ENCODE results near the gene SCAPER. TPM values are rescaled to one million over a fixed set of nuclear protein-coding genes. Genes with fewer than 3 reads are reported as not detected.

The SCAPER gene
- total and polyA plus RNA-seq, 10 of the 15 experiments (the other 5 are each of a cell fraction or from before 2014, with no cell fraction given), result 1.0 to 7.7 (median 3.9) TPM

GRCh38 chr15:76449455-76449854 lies 455.7 kb downstream of the SCAPER start:
- Histone ChIP-seq H3K27ac (ENCODE audit: control insufficient read depth, insufficient read depth) (no peak overlapping the region), H3K9ac (ENCODE audit: control insufficient read depth, insufficient read depth, low read length) (no peak overlapping the region), H4K20me1 (ENCODE audit: control insufficient read depth, insufficient read depth) (no peaks in the 10 kb centered on the region; the same call in 1 of the 2 replicates), H3K79me2 (ENCODE audit: control insufficient read depth, insufficient read depth, low read length) (no peaks in the 10 kb centered on the region), H2AFZ (ENCODE audit: control insufficient read depth, low read depth, low read length) (no peak overlapping the region), H3K36me3 (ENCODE audit: control insufficient read depth in 2 of 2, insufficient read depth in 2 of 2, low read length in 1 of 2) (no peaks in the 10 kb centered on the region), H3K4me1 (ENCODE audit: control insufficient read depth, insufficient read depth, low read length) (peaks cover 3% of the 10 kb centered on the region), H3K4me3 (no peak overlapping the region), H3K4me2 (ENCODE audit: control insufficient read depth, insufficient read depth) (no peak overlapping the region), H3K27me3 (replicated peaks in 1 of 2; ENCODE audit: control insufficient read depth in 2 of 2, insufficient read depth in 2 of 2, low read length in 1 of 2) (no peaks in the 10 kb centered on the region; a peak in 1 of 4 replicates), H3K9me3 (replicated peaks; ENCODE audit: control insufficient read depth, insufficient read depth, low read length) (no peaks in the 10 kb centered on the region; the same call in 2 of the 3 replicates)
- intact Hi-C loops (cut with micrococcal nuclease; ENCODE audit: unreplicated experiment) (no loop called here), in situ Hi-C loops (cut with MboI) (no loop called here)
- BruUV-seq (replicated peaks), result no TSS peak
- ATAC-seq (no peak), FAIRE-seq (no peak), DNase-seq (ENCODE audit: low read depth, low spot score) (no peak)
- ChIA-PET POLR2A (no interaction called here), SMC1A (ENCODE audit: uncharacterized antibody, unreplicated experiment) (interaction anchor here (0.6 kb wide), 1 partner anchor 68 kb away, joined by 3 read pairs; no protein-coding TSS in a partner anchor), RAD21 (ENCODE audit: unreplicated experiment) (no interaction called here), CTCF (no interaction called here)
- TF ChIP-seq NRF1 (conservative IDR thresholded peaks at IDR 0.05; ENCODE audit: low read depth, low read length), result no peak
- TF ChIP-seq CHD1 (IDR thresholded peaks at IDR 0.05; ENCODE audit: low read depth, low read length), result no peak
- no peak for TF ChIP-seq SUZ12 (IDR thresholded peaks at IDR 0.05; ENCODE audit: unreplicated experiment)
- TF ChIP-seq RFX5 (IDR thresholded peaks at IDR 0.05; ENCODE audit: low read depth, low read length), result no peak
- TF ChIP-seq RBBP5 (conservative IDR thresholded peaks at IDR 0.05), result no peak
- TF ChIP-seq CHD2 (IDR thresholded peaks at IDR 0.05; ENCODE audit: borderline replicate concordance, low read depth, low read length), result no peak
- TF ChIP-seq STAT3 (IDR thresholded peaks at IDR 0.05; ENCODE audit: low read depth, low read length), result no peak
- TF ChIP-seq KLF5 (IDR thresholded peaks at IDR 0.05; ENCODE audit: partially characterized antibody), result no peak
- 100% methylated on average over 1 of the region's 1 CpG for WGBS (ENCODE audit: insufficient coverage, insufficient replicate concordance, low lambda C conversion rate, missing lambda C conversion rate)

GRCh38 chr15:76448755-76449154 lies 456.4 kb downstream of the SCAPER start:
- intact Hi-C loops (cut with micrococcal nuclease; ENCODE audit: unreplicated experiment) (no loop called here), in situ Hi-C loops (cut with MboI) (no loop called here)
- Histone ChIP-seq H3K4me1 (ENCODE audit: control insufficient read depth, insufficient read depth, low read length) (peaks cover 3% of the 10 kb centered on the region), H3K4me3 (no peak overlapping the region), H3K27ac (ENCODE audit: control insufficient read depth, insufficient read depth) (no peak overlapping the region), H3K79me2 (ENCODE audit: control insufficient read depth, insufficient read depth, low read length) (no peaks in the 10 kb centered on the region), H3K27me3 (replicated peaks in 1 of 2; ENCODE audit: control insufficient read depth in 2 of 2, insufficient read depth in 2 of 2, low read length in 1 of 2) (no peaks in the 10 kb centered on the region; a peak in 1 of 4 replicates), H3K9ac (ENCODE audit: control insufficient read depth, insufficient read depth, low read length) (no peak overlapping the region), H3K36me3 (ENCODE audit: control insufficient read depth in 2 of 2, insufficient read depth in 2 of 2, low read length in 1 of 2) (no peaks in the 10 kb centered on the region), H4K20me1 (ENCODE audit: control insufficient read depth, insufficient read depth) (no peaks in the 10 kb centered on the region; the same call in 1 of the 2 replicates), H2AFZ (ENCODE audit: control insufficient read depth, low read depth, low read length) (no peak overlapping the region), H3K9me3 (replicated peaks; ENCODE audit: control insufficient read depth, insufficient read depth, low read length) (no peaks in the 10 kb centered on the region; the same call in 2 of the 3 replicates), H3K4me2 (ENCODE audit: control insufficient read depth, insufficient read depth) (no peak overlapping the region)
- ChIA-PET POLR2A (no interaction called here), SMC1A (ENCODE audit: uncharacterized antibody, unreplicated experiment) (interaction anchor here (0.6 kb wide), 1 partner anchor 67 kb away, joined by 3 read pairs; no protein-coding TSS in a partner anchor), CTCF (no interaction called here), RAD21 (ENCODE audit: unreplicated experiment) (no interaction called here)
- 40% methylated on average over 2 of the region's 2 CpGs for WGBS (ENCODE audit: insufficient coverage, insufficient replicate concordance, low lambda C conversion rate, missing lambda C conversion rate)
- FAIRE-seq (no peak), DNase-seq (ENCODE audit: low read depth, low spot score) (no peak), ATAC-seq (no peak)
- BruUV-seq (replicated peaks), result no TSS peak
- TF ChIP-seq RELA (IDR thresholded peaks at IDR 0.05; ENCODE audit: borderline replicate concordance, partially characterized antibody) (no peak), ELK1 (IDR thresholded peaks at IDR 0.05; ENCODE audit: low read depth, low read length) (no peak), EGR1 (IDR thresholded peaks at IDR 0.05; ENCODE audit: borderline replicate concordance in 1 of 2, low read depth in 2 of 2, low read length in 2 of 2) (no peak), KAT2A (conservative IDR thresholded peaks at IDR 0.05; ENCODE audit: control insufficient read depth, low read depth, low read length) (no peak), SP1 (IDR thresholded peaks at IDR 0.05; ENCODE audit: low read depth, low read length) (no peak), TCF7 (IDR thresholded peaks at IDR 0.05; ENCODE audit: borderline replicate concordance) (no peak), IKZF2 (IDR thresholded peaks at IDR 0.05) (no peak), POU2F2 (IDR thresholded peaks at IDR 0.05; ENCODE audit: borderline replicate concordance, low read depth, low read length) (no peak), EZH2 (IDR thresholded peaks at IDR 0.05; ENCODE audit: borderline replicate concordance, control insufficient read depth, low read depth, low read length) (no peak), ESRRA (IDR thresholded peaks at IDR 0.05; ENCODE audit: low read length) (no peak)

Data from GM12878 (cell line).